Measurements from ENCODE around the gene KLF16.
A peak's percentile ranks its signal among the peaks of the same experiment; 100 is the strongest.
"Not testable (repeated sequence)": the region's sequence is repeated elsewhere in the genome, so short reads cannot be mapped to it uniquely, and the experiment has no call there.

Gene KLF16

DNA sequence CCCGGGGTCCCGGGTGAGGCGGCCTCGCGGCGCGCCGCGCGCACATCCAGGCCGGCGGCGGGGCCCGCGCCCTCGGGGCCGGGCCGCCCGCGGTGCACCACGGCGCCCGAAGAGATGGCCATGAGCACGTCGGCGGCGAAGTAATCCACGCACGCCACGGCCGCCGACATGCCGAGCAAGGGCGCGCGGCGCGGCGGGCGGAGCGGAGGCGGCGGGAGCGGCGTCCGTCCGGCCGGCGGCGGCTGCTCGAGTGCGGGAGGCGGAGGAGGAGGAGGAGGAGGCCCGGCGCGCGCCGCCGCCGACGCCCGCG is at the start of gene KLF16:
Gene KLF16 (minus strand): TSS at position 252 of the 310 bp plus-strand sequence. CDS start 82 bp downstream, at position 170.
- peak within 1 kb of the TSS; percentile 81 for H3K27ac ChIP-seq
- no peak for DNase-seq (ENCODE audit: low read depth, low spot score)

DNA sequence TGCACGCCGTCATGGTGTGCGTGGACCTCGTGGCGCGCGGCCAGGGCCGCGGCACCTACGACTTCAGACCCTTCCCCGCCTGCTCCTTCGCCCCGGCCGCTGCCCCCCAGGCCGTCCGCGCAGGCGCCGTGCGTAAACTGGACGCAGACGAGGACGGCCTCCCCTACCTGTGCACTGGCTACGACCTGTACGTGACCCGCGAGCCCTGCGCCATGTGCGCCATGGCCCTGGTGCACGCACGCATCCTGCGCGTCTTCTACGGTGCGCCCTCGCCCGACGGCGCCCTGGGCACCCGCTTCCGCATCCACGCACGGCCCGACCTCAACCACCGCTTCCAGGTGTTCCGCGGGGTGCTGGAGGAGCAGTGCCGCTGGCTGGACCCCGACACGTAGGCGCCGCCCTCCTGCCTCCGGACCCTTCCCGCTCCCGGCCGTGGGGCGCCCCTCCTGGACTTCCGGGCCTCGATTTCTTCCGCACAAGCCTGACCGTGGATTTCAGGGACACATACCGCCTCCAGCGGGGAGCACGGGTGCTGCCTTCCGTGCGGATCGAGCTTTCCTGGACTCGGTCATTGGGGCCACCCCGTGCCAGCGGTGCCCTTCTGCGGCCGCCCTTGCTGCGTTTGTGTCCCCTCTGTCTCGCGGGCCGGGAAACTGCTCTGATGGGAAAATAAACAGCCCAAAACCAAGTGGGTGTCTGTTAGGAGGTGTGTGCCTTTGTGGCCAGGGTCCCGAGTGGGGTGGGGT is 49.6 kb upstream of the KLF16 start:
- H3K27ac ChIP-seq = no peak overlapping the region
- no peak for DNase-seq (ENCODE audit: low read depth, low spot score)

DNA sequence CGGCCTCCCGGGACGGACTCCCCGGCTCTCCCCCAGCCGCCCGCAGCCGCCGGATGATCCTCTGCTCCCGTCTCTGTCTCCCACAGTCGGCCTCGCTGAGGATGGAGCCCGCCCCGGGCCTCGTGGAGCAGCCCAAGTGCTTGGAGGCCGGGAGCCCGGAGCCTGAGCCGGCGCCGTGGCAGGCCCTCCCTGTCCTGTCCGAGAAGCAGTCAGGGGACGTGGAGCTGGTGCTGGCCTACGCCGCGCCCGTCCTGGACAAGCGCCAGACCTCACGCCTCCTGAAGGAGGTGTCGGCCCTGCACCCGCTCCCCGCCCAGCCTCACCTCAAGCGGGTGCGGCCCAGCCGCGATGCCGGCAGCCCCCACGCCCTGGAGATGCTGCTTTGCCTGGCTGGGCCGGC is 48.6 kb upstream of the KLF16 start:
- no peak for DNase-seq (ENCODE audit: low read depth, low spot score)
- no peak overlapping the region for H3K27ac ChIP-seq

DNA sequence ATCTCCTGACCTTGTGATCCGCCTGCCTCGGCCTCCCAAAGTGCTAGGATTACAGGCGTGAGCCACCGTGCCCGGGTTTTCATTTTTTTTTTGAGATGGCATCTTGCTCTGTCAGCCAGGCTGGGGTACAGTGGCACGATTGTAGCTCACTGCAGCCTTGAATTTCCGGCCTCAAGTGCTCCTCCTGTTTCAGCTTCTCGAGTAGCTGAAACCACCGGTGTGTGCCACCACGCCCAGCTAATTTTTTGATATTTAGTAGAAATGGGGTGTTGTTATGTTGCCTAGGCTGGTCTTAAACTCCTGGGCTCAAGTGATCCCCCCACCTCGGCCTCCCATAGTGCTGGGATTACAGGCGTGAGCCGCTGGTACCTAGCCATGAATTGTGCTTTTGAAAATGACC is 47.7 kb upstream of the KLF16 start:
- DNase-seq (ENCODE audit: low read depth, low spot score) = no peak
- H3K27ac ChIP-seq = no peak overlapping the region

DNA sequence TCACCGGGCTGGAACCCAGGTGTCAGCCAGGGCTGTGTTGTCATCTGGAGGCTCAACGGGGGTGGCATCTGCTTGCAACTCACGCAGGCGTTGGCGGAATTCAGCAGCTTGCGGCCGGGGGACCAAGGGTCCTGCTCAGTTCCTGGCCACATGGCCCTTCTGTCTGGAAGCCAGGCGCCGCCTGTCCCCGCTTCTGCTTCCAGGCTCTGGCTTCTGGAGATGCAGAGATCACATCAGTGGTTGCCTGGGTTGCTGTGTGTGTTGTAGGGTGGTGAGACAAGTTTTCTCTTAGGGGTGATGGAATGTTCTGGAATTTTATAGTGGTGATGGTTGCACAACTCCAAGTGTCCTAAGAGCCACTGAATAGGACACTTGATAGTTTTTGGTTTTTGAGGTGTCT is 46.8 kb upstream of the KLF16 start:
- no peak for DNase-seq (ENCODE audit: low read depth, low spot score)
- H3K27ac ChIP-seq = no peak overlapping the region

DNA sequence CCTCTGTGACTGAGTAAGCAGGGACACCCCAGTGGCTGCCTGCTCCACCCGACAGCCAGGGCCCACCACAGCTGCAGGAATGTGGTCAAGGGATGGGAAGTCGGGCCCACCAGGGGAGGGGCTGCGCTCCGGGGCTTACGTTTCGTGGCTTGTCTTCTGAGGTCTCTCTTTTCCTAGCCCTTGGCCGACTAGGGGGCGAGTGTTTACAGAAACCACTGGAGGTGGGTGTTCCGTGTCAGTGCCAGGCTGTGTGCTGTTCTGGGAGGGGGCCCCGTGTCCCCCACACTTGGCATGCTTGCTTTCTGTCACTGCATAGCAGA is 46.3 kb upstream of the KLF16 start:
- no peak overlapping the region for H3K27ac ChIP-seq
- DNase-seq (ENCODE audit: low read depth, low spot score) = no peak

DNA sequence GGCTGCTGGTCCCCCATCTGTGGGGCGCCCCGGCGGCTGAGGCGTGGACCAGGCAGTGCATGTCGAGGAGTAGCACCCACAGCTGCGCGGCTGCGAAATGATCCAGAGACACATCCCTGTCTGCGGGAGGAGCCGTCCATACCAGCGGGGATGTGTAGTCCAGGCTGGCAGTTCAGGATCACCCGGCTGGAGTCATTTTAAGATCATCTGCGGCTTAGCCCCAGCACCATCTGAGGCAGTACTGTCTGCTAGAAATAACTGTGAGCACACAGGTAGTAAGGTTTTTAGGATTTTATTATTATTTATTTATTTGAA is 44.9 kb upstream of the KLF16 start:
- no peak for DNase-seq (ENCODE audit: low read depth, low spot score)
- H3K27ac ChIP-seq = peak overlapping the region; percentile 61

DNA sequence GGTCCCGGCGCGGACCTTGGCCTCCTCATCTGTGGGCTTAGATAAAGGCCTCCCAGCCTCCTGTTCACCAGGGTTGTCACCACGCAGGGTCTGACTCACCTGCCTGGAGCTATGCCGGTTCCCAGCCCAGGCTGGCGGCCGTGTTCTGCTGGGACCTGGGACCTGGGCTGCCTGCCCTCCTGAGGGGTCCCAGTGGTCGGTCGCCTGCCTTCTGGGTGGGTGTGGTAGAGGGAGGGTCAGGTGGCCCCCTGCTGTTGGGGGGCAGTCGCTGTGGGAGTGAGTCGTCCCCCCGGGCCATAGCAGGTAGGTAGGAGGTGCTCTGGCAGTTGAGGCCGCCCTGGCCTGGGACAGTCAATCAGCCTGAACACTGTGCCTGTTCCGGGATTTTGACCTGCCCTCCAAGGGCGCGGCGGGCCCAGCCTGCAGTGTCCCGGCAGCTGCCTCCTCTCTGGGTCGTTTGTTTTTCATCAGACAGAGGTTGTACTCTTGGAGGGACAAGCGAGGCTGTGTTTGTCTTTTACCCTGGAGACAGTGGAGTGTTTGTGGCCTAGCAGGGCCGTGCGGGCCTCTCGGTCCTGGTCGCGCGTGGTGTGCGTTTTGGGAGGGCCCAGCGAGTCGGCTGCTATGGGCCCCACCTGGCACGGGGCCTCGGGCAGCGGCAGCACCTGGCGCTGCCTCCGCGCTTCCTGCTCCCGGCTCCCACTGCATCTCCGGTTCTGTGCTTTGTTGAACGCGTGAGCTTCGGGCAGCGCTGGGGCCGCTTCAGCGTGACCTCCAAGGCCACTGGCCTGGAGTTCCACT is 44.4 kb upstream of the KLF16 start:
- no peak for DNase-seq (ENCODE audit: low read depth, low spot score)
- H3K27ac ChIP-seq = peak overlapping the region; percentile 61

DNA sequence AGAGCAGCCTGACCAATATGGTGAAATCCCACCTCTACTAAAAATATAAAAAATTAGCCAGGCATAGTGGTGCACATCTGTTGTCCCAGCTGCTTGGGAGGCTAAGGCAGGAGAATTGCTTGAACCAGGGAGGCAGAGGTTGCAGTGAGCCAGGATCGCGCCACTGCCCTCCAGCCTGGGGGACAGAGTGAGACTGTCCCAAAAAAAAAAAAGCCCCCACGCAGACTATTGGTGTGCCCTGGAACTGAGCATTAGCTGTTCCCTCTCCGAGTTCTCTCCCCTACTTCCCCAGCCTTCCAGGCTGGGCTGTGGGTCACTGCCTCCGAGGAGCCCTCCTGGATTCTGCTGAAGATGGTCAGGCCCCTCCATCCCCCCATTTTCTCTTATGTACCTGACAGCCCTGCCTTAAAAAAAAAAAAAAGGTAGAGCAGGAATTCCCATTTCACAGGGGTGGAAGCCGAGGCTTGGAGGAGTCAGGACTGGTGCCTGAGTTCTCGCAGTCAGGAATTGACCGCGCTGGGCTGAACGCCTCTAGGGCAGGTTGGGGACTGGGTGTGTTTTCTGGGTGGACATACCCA is 43.7 kb upstream of the KLF16 start:
- H3K27ac ChIP-seq = peak overlapping the region; percentile 61
- DNase-seq (ENCODE audit: low read depth, low spot score) = no peak

DNA sequence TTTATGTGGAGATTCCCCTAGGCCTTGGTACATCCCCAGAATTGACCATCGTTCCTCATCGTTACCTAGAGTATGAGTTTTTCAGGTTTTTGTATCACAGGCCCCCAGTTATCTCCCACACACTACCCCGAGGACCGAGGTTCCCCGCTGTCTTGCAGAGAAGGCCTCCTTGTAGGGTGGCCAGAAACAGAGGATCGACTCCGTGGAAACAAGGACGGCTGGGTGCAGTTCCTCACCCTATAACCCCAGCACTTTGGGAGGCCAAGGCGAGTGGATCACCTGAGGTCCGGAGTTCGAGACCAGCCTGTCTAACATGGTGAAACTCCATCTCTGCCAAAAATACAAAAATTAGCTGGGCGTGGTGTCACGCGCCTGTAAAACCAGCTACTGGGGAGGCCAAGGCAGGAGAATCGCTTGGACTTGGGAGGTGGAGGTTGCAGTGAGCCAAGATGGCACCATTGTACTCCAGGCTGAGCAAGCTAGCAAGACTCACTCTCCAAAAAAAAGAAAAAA is 42.5 kb upstream of the KLF16 start:
- no peak for DNase-seq (ENCODE audit: low read depth, low spot score)
- peak overlapping the region; percentile 86 for H3K27ac ChIP-seq

DNA sequence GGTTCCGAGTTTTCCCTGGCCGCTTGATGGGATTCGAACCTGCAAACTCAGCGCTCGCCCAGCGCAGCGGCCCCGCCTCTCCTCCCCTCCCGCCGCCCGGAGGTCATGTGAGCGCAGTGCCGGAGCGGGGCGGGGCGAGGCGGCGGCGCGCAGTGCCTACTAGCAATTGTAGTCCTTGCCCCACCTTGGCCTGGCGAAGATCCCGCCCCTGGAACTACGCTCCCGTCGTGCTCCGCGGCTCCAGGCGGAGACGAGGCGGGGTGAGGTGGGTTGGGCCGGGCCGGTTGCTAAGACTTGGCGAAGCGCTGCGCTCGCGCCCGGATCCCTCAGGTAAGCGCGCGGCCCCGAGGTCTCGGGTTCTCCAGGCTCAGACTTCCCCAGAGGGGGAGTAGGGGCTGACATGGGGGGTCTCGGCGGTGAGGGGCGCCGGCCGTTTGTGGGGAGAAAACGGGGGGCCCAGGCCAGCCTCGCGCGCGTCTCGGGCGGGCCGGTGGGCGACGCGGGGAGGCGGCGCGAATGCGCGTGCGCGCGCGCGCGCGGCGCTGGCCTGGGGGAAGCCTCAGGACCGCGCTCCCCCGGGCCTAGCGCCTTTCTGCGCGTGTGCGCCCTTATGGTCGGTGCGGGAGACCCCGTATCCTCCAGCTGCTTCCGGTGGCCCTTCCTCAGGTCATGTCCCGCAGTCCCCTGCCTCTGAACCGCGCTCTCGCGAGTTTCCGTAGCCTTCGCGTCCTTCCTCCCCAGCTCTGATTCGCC is 41.9 kb upstream of the KLF16 start, which contains the start of the genes ADAT3 and SCAMP4:
Gene ADAT3 (plus strand): TSS at position 290 of the 753 bp plus-strand sequence. CDS start 6,649 bp downstream, outside the sequence.
Gene SCAMP4 (plus strand): TSS at position 290 of the 753 bp plus-strand sequence. CDS start 9,621 bp downstream, outside the sequence.
- H3K27ac ChIP-seq = peak within 1 kb of the TSS; percentile 86
- DNase-seq (ENCODE audit: low read depth, low spot score) = peak; percentile 98

DNA sequence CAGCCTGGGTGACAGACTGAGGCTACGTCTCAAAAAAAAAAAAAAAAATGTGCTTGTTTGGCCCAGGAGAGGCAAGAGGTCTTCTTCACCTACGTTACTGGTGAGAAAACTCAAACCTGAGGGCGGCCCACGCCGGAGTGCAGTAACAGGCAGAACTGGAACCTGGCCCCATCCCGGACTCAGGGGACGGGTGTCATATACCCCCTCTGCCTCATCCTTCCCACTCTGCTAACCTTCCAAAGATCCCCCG is 41.4 kb upstream of the KLF16 start:
- H3K27ac ChIP-seq = peak overlapping the region; percentile 86
- DNase-seq (ENCODE audit: low read depth, low spot score) = no peak

DNA sequence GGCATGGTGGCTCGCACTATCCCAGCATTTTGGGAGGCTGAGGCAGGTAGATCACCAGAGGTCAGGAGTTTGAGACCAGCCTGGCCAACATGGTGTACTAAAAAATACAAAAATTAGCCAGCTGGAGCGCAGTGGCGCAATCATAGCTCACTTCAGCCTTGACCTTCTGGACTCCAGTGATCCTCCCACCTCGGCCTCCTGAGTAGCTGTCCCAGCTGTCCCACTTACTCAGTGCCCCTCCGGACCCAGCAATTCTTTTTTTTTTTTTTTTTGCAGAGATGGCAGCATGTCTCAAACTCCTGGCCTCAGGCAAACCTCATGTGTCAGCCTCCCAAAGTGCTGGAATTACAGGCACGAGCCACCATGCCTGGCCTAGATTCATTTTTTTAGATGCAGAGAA is 39.5 kb upstream of the KLF16 start:
- no peak overlapping the region for H3K27ac ChIP-seq

DNA sequence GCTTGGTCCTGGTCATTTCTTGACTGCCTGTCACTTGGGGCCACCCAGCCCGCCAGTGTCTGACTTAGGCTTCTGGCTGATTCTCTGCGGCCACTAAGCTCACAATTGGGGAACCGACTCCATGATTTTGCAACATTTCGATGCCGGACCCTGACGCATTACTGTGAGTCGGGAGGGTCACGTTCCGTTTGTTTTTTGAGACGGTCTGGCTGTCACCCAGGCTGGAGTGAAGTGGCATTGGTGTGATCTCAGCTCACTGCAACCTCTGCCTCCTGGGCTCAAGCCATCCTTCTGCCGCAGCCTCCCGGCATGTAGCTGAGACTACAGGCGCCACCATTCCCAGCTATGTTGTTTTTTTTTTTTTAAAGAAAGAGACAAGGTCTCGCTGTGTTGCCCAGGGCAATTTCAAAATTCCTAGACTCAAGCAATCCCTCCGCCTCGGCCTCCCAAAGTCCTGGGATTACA is 38.6 kb upstream of the KLF16 start:
- no peak overlapping the region for H3K27ac ChIP-seq
- no peak for DNase-seq (ENCODE audit: low read depth, low spot score)

More for the DNA sequence above, 39.5 kb upstream of the KLF16 start:
- DNase-seq (ENCODE audit: low read depth, low spot score) = no peak

DNA sequence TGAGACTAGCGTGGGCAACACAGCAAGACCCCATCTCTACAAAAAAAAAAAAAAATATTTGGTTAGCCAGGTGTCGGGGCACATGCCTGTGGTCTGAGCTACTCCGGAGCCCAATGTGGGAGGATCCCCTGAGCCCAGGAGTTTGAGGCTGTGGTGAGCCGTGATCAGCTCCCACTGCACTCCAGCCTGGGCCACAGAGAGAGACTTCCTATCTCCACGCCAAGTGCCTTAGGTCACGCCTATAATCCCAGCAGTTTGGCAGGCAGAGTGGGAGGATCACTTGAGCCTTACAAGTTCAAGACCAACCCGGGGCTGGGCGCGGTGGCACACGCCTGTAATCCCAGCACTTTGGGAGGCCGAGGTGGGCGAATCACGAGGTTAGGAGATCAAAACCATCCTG is 33.1 kb upstream of the KLF16 start:
- DNase-seq (ENCODE audit: low read depth, low spot score) = no peak
- H3K27ac ChIP-seq = no peak overlapping the region

DNA sequence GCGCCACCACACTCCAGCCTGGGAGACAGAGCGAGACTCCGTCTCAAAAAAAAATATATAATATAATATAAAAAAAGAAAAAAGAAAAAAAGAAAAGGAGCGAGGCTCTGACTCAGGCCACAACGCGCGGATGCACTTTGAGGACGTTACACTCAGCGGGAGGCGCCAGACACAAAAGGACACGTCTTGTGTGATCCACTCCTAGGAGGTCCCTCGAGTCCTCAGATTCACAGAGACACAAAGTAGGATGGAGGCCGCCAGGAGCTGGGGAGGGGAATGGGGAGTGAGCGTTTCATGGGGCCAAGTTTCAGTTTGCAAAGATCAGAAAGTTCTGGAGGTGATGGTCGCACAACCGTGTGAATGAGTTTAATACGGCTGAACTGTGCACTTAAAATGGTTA is 30.4 kb upstream of the KLF16 start:
- no peak for DNase-seq (ENCODE audit: low read depth, low spot score)
- H3K27ac ChIP-seq = no peak overlapping the region

DNA sequence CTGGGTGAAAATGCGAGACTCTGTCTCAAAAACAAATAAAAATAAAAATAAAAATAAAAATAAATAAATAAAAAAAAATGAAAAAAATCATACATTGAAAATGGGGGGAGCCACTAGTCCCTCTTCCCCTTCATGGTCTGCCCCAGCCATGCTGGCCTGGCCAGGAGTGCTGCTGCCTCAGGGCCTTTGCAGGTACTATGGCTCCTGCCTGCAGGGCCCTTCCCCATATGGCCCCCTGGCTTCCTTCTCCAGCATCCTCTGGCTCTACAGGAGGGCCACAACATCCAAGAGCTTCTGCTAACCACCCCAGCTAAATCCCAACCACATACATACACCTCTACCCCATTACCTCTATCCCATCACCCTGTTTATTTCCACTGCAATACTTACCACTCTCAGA is 26.5 kb upstream of the KLF16 start:
- no peak overlapping the region for H3K27ac ChIP-seq
- no peak for DNase-seq (ENCODE audit: low read depth, low spot score)

DNA sequence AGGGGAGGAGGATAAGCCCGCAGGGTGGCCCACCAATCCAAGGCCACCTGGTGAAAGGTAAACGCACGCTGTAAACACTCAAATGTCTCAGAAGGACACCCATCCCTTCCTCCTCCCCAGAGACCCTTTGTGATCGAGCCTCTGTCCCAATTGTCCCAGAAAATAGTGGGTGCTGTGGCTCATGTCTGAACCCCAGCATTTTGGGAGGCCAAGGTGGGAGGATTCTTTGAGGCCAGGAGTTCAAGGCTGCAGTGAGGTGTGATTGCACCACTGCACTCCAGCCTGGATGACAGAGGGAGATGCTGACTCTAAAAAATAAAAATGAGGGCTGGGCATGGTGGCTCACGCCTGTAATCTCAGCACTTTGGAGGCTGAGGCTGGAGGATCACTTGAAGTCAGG is 25.0 kb upstream of the KLF16 start:
- H3K27ac ChIP-seq = no peak overlapping the region
- no peak for DNase-seq (ENCODE audit: low read depth, low spot score)

DNA sequence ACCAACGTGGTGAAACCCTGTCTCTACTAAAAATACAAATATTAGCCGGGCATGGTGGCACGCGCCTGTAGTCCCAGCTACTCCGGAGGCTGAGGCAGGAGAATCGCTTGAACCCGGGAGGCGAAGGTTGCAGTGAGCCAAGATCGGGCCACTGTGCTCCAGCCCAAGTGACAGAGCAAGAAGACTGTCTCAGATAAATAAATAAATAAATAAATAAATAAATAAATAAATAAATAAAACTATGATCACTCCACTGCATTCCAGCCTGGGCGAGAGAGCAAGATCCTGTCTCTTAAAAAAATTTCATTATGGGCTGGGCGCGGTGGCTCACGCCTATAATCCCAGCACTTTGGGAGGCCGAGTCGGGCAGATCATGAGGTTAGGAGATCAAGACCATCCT is 23.0 kb upstream of the KLF16 start:
- DNase-seq (ENCODE audit: low read depth, low spot score); H3K27ac ChIP-seq: not testable (repeated sequence)

DNA sequence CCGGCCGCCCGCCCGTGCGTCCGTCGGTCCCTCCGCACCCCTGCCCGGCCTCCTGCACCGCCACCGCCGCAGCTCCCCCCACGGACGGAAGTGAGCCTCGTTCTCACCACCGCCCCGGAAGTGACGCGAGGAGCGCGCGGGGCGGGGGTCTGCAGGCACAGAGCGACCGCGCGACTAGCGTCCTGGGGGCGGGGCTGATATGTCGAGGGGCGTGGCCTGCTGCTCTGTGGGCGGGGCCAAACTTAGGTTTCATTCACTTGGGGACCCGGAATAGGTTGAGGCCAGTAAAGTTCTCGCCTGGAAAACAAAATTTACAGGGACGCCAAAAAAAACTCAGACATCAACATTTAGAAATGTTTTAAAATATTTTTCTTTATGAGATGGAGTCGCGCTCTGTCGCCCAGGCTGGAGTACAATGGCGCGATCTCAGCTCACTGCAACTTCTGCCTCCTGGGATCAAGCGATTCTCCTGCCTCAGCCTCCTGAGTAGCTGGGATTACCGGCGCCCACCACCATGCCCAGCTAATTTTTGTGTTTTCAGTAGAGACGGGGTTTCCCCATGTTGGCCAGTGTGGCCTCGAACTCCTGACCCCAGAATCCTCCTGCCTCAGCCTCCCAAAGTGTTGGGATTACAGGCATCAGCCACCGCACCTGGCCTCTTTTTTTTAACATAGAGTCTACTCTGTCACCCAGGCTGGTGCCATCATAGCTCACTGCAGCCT is 22.2 kb upstream of the KLF16 start, which contains the start of gene ABHD17A:
Gene ABHD17A (minus strand): TSS at position 99 of the 722 bp plus-strand sequence. CDS start 3,930 bp downstream, outside the sequence.
- peak within 1 kb of the TSS; percentile 64 for H3K27ac ChIP-seq
- peak; percentile 56 for DNase-seq (ENCODE audit: low read depth, low spot score)

Data from epithelial cell of prostate (primary cell).